Measurements from ENCODE around the gene MAP4. TPM values are rescaled to one million over a fixed set of nuclear protein-coding genes. Genes with fewer than 3 reads are reported as not detected.

MAP4 gene
- total and polyA plus RNA-seq, 2 of the 13 experiments (the other 11 are each of a cell fraction or from before 2014, with no cell fraction given): 33.1 to 38.7 TPM

- TF ChIP-seq, protein P1, sequence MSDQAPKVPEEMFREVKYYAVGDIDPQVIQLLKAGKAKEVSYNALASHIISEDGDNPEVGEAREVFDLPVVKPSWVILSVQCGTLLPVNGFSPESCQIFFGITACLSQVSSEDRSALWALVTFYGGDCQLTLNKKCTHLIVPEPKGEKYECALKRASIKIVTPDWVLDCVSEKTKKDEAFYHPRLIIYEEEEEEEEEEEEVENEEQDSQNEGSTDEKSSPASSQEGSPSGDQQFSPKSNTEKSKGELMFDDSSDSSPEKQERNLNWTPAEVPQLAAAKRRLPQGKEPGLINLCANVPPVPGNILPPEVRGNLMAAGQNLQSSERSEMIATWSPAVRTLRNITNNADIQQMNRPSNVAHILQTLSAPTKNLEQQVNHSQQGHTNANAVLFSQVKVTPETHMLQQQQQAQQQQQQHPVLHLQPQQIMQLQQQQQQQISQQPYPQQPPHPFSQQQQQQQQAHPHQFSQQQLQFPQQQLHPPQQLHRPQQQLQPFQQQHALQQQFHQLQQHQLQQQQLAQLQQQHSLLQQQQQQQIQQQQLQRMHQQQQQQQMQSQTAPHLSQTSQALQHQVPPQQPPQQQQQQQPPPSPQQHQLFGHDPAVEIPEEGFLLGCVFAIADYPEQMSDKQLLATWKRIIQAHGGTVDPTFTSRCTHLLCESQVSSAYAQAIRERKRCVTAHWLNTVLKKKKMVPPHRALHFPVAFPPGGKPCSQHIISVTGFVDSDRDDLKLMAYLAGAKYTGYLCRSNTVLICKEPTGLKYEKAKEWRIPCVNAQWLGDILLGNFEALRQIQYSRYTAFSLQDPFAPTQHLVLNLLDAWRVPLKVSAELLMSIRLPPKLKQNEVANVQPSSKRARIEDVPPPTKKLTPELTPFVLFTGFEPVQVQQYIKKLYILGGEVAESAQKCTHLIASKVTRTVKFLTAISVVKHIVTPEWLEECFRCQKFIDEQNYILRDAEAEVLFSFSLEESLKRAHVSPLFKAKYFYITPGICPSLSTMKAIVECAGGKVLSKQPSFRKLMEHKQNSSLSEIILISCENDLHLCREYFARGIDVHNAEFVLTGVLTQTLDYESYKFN (CRISPR knock-in tag; conservative IDR thresholded peaks at IDR 0.05): peak; percentile 85
- TF ChIP-seq PHF8 (CRISPR knock-in tag; IDR thresholded peaks at IDR 0.05) (no peak), KAT2B (IDR thresholded peaks at IDR 0.05; ENCODE audit: borderline replicate concordance, low read depth, low read length) (no peak), XBP1 (CRISPR knock-in tag; IDR thresholded peaks at IDR 0.05) (no peak), GPN1 (CRISPR knock-in tag; IDR thresholded peaks at IDR 0.05; ENCODE audit: borderline replicate concordance) (no peak), SNAPC5 (CRISPR knock-in tag; IDR thresholded peaks at IDR 0.05; ENCODE audit: borderline replicate concordance) (no peak), SMARCC2 (IDR thresholded peaks at IDR 0.05) (no peak), ZNF441 (CRISPR knock-in tag; IDR thresholded peaks at IDR 0.05; ENCODE audit: borderline replicate concordance) (no peak), ZNF772 (CRISPR knock-in tag; IDR thresholded peaks at IDR 0.05) (no peak), ELF4 (CRISPR knock-in tag; IDR thresholded peaks at IDR 0.05; ENCODE audit: borderline replicate concordance) (no peak), ZBTB10 (CRISPR knock-in tag; IDR thresholded peaks at IDR 0.05; ENCODE audit: borderline replicate concordance) (no peak; the same call in 1 of the 2 replicates), MED1 (CRISPR knock-in tag; IDR thresholded peaks at IDR 0.05) (peak; percentile 40), ZNF567 (CRISPR knock-in tag; IDR thresholded peaks at IDR 0.05; ENCODE audit: borderline replicate concordance) (no peak), ZNF33B (CRISPR knock-in tag; IDR thresholded peaks at IDR 0.05) (no peak)
- TF ChIP-seq, protein P2, sequence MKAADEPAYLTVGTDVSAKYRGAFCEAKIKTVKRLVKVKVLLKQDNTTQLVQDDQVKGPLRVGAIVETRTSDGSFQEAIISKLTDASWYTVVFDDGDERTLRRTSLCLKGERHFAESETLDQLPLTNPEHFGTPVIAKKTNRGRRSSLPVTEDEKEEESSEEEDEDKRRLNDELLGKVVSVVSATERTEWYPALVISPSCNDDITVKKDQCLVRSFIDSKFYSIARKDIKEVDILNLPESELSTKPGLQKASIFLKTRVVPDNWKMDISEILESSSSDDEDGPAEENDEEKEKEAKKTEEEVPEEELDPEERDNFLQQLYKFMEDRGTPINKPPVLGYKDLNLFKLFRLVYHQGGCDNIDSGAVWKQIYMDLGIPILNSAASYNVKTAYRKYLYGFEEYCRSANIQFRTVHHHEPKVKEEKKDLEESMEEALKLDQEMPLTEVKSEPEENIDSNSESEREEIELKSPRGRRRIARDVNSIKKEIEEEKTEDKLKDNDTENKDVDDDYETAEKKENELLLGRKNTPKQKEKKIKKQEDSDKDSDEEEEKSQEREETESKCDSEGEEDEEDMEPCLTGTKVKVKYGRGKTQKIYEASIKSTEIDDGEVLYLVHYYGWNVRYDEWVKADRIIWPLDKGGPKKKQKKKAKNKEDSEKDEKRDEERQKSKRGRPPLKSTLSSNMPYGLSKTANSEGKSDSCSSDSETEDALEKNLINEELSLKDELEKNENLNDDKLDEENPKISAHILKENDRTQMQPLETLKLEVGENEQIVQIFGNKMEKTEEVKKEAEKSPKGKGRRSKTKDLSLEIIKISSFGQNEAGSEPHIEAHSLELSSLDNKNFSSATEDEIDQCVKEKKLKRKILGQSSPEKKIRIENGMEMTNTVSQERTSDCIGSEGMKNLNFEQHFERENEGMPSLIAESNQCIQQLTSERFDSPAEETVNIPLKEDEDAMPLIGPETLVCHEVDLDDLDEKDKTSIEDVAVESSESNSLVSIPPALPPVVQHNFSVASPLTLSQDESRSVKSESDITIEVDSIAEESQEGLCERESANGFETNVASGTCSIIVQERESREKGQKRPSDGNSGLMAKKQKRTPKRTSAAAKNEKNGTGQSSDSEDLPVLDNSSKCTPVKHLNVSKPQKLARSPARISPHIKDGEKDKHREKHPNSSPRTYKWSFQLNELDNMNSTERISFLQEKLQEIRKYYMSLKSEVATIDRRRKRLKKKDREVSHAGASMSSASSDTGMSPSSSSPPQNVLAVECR (CRISPR knock-in tag; IDR thresholded peaks at IDR 0.05; ENCODE audit: borderline replicate concordance): peak; percentile 17; the same call in 1 of the 2 replicates
- TF ChIP-seq, protein P3, sequence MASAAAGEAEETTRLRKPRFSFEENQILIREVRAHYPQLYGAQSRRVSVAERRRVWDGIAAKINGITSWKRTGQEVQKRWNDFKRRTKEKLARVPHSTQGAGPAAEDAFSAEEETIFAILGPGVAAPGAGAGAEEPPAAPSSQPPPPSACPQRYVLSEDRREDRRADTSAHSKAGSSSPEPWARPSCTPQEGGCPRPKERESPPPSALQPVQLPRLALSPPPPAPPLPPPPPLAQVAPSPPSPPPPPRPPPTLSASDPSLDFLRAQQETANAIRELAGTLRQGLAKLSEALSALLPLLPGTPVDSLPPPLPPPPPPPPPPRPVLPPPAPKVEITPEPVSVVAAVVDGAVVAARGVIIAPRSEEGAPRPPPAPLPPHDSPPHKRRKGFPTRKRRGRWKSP (CRISPR knock-in tag; IDR thresholded peaks at IDR 0.05): 0 out of 2 replicates have a peak, but pooled peaks have one; percentile 30
These were observed 61.6 kb downstream of the MAP4 start (continued) for GRCh38 chr3:47954567-47954966.
